HG03558 (cell line): ENCODE measurements around the gene ACTRT2.

Source experiments
- ATAC-seq: cut with Tn5 transposase; IDR thresholded peaks from one replicate; pipeline ENCODE4 v1.9.1; 2021; ENCODE audit warnings: moderate number of reproducible peaks; ENCODE audit not compliant: unreplicated experiment; ENCODE audit errors: extremely low read depth

ACTRT2 gene

DNA sequence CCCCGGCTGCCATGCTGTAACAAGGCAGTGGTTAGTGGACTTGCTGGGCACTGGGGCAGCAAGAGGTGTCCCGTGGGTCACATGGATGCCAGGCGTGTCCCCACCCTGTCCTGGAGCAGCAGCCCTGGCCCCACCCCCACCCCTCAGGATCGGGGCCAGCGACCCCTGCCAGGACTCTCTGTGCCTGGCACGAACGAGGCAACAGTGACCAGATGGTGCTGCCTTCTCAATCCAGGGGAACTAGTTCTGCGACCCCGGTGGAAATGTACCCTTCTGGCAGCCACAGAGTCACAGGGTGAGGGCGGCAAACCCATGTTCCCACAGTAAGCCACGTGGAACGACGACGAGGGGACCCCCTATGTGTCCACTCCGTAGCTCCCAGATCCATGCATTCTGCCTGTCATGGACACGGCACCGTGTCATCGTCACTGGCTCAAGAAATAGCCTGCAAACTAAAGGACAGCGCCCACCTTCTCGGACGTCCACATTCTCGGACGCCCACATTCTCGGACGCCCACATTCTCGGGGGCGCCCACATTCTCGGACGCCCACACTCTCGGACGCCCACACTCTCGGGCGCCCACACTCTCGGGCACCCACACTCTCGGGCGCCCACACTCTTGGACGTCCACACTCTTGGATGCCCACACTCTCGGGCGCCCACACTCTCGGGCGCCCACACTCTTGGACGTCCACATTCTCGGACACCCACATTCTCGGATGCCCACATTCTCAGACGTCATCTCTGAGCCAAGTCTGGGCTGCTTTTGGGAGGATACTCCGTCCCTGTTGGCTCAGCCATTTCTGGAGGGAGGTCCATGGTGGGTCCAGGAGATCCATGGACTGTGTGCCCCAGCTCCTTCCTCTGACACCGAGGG is 19.6 kb upstream of the ACTRT2 start:
- no peak for ATAC-seq

GRCh38 chr1:3002349-3003038 is 18.8 kb upstream of the ACTRT2 start:
- ATAC-seq, result no peak

GRCh38 chr1:3003039-3003940 is 18.0 kb upstream of the ACTRT2 start:
- ATAC-seq, result no peak

GRCh38 chr1:3003941-3004270 is 17.4 kb upstream of the ACTRT2 start:
- ATAC-seq, result no peak

- no peak for ATAC-seq
These were observed 16.7 kb upstream of the ACTRT2 start for GRCh38 chr1:3004285-3005205.

DNA sequence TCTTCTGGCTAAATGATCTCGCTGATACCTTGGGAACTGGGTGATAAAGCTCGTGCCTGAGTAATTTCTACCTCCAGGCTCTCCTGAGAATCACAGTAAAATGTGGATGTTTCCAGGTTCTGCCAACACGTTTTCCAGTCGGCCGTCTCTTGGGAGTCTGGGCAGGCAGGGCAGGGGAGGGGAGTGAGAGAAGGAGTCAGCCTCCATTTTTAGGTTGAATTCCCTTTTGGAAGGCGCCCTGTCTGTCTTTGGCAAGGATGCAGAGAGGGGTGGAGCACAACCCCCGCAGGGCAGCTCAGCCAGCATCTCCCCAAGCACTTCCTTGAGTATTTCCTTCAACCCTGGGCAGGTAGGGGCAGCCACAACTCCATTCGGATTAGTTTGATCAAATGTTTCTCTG is 15.5 kb upstream of the ACTRT2 start:
- no peak for ATAC-seq

GRCh38 chr1:3007298-3008147 is 13.7 kb upstream of the ACTRT2 start:
- ATAC-seq, result no peak

- ATAC-seq, result no peak
These were observed 12.2 kb upstream of the ACTRT2 start for GRCh38 chr1:3009021-3009420.

- no peak for ATAC-seq
These were observed 11.7 kb upstream of the ACTRT2 start for GRCh38 chr1:3009556-3009955.

GRCh38 chr1:3011127-3011526 is 10.1 kb upstream of the ACTRT2 start:
- ATAC-seq, result no peak

DNA sequence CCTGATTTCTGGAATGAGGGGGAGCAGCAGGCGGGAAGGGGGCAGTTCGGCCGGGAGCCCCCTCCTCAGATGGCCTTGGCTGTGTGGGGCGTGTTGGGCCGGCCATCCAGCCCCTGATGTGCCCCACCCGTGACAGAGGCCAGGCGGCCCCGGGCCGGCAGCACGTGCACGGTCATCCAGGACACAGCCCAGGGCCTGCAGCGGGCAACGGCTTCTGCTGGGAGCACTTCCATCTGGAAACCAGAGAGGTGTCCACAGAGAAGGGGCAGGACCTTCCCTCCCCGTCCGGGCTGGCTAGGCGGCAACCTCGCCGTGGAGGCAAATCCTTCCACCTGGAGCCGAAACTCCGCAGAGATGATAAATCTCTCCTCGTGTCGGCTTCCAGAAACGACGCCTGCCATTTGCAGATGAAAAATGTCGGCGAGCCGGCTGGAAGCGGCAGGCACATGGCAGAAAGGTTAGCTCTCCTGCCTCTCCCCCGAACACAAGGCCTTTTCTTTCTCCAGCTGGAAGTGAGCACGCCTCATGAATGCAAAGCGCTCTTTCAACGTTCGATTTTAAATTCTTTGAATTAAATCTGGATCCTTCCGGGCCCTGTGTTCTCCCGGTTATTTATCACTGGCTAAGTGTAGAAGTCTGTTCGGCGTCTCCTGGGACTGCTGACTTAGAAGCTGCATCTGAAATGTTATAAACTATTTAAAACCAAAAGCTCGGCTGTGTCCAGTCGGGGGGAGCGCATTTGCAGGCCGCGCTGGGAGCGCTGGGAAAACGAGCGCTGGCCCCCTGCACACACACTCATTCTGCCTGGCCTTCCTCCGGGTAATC is 9.4 kb upstream of the ACTRT2 start:
- ATAC-seq, result no peak

DNA sequence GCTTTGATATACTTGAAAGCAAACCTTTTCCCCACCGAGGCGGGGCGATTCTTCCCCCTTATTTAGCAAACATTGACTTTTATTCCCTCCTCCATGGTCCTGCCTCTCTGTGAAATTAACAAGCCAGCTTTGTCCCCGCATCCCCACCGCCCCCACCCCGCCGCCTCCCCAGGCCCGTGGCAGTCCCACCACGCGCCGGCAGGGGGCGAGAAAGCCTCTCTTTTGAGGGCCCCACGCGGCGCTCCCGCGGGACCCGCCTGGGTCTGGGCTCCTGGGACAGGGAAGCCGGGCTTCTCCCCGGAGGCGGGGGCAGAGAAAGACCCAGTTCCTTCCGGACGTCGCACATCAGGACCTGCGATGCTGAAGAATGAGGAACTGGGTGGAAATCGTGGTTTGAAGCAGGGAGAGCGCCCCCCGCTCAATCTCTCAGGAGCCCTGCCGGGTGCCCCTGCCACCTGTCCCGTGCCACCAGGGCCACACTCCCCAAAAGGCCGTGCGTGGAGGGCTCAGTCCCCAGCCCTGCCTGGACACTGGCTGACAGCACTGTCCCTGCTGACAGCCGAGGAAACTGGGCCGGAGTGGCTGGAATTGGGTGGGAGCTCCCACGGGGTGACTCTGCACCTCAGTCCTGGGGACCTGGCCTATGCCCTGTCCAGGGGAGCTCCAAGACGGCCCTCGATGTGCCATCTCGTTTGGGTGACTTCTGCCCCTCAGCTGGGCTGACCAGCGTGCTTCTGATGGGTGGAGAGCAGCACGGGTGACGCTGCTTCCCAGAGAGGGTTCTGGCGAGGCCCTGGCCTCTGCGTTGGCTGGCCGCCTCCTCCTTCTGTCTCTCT is 8.6 kb upstream of the ACTRT2 start:
- no peak for ATAC-seq

DNA sequence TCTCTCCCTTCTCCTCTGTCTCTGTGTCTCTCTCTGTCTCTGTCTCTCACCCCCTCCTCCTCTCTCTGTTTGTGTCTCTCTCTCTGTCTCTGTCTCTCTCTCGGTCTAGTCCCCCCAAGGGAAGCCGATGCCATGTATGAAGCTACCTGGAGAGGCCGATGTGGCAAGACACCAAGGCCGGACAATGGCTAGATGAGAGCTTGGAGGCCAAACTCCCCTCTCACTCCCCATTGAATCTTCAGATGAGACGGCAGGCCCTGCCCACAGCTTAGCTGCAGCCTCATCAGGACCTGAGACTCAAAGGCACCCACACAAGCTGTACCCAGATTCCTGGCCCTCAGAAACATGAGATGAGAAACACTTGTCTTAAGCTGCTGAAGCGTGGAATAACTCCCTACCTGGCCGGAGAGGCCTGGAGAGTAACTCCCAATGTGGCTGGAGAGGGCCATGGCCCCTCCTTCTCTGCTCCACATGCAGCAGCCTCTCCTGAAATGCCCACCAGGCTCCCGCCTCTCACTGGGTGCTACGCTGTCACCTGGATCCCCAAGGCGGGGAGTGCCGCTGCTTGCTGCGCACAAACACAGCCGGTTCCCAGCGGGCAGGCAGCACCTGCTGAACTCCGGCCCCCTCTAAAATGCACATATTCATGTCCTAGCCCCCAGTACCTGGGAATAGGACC is 7.8 kb upstream of the ACTRT2 start:
- ATAC-seq, result no peak

- no peak for ATAC-seq
These were observed 7.2 kb upstream of the ACTRT2 start for GRCh38 chr1:3014050-3014440.

DNA sequence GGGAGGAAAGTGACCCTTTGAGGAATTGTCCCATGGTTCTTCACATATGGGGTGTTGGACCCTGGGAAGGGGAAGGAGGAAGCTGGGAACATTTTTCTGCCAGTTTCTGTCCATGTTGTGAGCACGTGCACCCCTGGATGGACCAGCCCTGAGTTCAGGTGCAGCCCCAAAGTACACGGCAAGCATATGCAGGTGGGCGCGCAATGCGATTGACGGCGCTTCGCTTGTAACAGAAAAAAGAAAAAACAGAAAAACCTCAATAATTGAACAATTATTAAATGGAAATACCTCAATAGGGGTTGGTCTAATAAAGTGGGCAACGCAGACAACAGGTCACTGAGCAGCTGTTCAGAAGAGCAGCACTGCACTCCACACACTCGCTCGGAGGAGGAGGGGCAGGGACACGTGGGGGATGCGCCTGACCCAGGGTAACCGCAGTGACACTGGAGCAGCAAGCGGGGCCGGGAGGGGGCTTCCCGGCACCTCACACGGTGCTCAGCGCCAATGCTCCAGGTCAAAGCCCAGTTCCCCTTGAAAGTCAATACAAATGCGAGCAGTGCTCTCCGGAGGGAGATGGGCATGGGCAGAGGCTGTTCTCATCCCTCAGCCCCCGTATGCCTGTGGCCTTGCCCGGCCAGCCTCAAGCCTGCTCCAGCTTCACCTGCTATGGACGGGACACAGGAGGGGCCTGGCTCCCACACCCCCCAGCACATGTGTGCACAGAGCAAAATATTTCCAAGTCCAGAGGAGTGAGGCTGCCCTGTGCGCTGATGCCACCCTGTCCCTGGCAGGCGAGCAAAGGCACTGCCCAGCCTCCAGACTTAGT is 6.6 kb upstream of the ACTRT2 start:
- no peak for ATAC-seq

GRCh38 chr1:3015269-3015635 is 6.0 kb upstream of the ACTRT2 start:
- no peak for ATAC-seq
